Ishikawa (cell line): ENCODE results near the gene IVL.

Experiments
- CEBPB ChIP-seq: IDR thresholded peaks from 2 replicates; pipeline ENCODE4 v1.6.1; 2012
- CREB1 ChIP-seq: IDR thresholded peaks from 2 replicates; pipeline ENCODE4 v1.6.1; 2012; ENCODE audit warnings: low read depth
- EGR1 ChIP-seq: IDR thresholded peaks from 2 replicates; pipeline ENCODE4 v1.6.1; 2012
- EP300 ChIP-seq: IDR thresholded peaks from 2 replicates; pipeline ENCODE4 v1.6.1; 2012; ENCODE audit warnings: borderline replicate concordance
- FOXM1 ChIP-seq: IDR thresholded peaks from 2 replicates; pipeline ENCODE4 v1.6.1; 2012; ENCODE audit warnings: low read depth, borderline replicate concordance
- NFIC ChIP-seq: IDR thresholded peaks from 2 replicates; pipeline ENCODE4 v1.6.1; 2012
- RAD21 ChIP-seq: IDR thresholded peaks from 2 replicates; pipeline ENCODE4 v1.6.1; 2012; ENCODE audit warnings: low read depth
- TAF1 ChIP-seq: IDR thresholded peaks from 2 replicates; pipeline ENCODE4 v1.6.1; 2012; ENCODE audit warnings: low read depth, mild to moderate bottlenecking
- TCF12 ChIP-seq: IDR thresholded peaks from 2 replicates; pipeline ENCODE4 v1.6.1; 2012; ENCODE audit warnings: low read depth
- TEAD4 ChIP-seq: IDR thresholded peaks from 2 replicates; pipeline ENCODE4 v1.6.1; 2012
- YY1 ChIP-seq: IDR thresholded peaks from 2 replicates; pipeline ENCODE4 v1.6.1; 2012; ENCODE audit warnings: low read depth
- ZBTB7A ChIP-seq: IDR thresholded peaks from 2 replicates; pipeline ENCODE4 v1.6.1; 2012; ENCODE audit warnings: low read depth
- TF ChIP-seq, protein P1 (sequence below): IDR thresholded peaks from 2 replicates; pipeline ENCODE4 v1.6.1; 2012; ENCODE audit warnings: low read depth, mild to moderate bottlenecking
- TF ChIP-seq, protein P2 (sequence below): IDR thresholded peaks from 2 replicates; pipeline ENCODE4 v1.6.1; 2012
- TF ChIP-seq, protein P3 (sequence below): IDR thresholded peaks from 2 replicates; pipeline ENCODE4 v1.6.1; 2012

Gene IVL

DNA sequence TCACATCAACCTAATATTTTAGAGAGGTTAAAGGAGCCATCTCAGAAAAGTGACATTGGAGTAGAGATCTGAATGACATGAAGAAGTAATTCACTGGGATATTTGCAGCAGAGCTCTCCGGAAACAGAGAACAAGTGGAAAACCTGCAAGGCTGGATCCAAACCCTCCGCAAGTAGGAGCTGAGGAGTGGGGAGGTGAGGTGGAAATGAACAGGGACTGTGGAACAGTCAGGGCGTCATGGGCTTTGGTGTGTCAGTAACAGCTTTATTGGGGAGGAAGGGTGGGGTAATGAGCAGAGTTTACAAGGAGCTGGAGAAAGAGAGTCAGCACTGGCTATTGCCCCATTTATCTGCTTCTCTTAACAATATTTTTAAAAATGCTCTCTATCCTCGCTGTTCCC lies 9.3 kb upstream of the IVL start:
- TF ChIP-seq FOXM1: no peak
- no peak for TF ChIP-seq EGR1
- TF ChIP-seq, protein P1, sequence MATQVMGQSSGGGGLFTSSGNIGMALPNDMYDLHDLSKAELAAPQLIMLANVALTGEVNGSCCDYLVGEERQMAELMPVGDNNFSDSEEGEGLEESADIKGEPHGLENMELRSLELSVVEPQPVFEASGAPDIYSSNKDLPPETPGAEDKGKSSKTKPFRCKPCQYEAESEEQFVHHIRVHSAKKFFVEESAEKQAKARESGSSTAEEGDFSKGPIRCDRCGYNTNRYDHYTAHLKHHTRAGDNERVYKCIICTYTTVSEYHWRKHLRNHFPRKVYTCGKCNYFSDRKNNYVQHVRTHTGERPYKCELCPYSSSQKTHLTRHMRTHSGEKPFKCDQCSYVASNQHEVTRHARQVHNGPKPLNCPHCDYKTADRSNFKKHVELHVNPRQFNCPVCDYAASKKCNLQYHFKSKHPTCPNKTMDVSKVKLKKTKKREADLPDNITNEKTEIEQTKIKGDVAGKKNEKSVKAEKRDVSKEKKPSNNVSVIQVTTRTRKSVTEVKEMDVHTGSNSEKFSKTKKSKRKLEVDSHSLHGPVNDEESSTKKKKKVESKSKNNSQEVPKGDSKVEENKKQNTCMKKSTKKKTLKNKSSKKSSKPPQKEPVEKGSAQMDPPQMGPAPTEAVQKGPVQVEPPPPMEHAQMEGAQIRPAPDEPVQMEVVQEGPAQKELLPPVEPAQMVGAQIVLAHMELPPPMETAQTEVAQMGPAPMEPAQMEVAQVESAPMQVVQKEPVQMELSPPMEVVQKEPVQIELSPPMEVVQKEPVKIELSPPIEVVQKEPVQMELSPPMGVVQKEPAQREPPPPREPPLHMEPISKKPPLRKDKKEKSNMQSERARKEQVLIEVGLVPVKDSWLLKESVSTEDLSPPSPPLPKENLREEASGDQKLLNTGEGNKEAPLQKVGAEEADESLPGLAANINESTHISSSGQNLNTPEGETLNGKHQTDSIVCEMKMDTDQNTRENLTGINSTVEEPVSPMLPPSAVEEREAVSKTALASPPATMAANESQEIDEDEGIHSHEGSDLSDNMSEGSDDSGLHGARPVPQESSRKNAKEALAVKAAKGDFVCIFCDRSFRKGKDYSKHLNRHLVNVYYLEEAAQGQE: no peak
- TF ChIP-seq TEAD4: no peak
- TF ChIP-seq NFIC: no peak
- TF ChIP-seq TCF12: no peak

DNA sequence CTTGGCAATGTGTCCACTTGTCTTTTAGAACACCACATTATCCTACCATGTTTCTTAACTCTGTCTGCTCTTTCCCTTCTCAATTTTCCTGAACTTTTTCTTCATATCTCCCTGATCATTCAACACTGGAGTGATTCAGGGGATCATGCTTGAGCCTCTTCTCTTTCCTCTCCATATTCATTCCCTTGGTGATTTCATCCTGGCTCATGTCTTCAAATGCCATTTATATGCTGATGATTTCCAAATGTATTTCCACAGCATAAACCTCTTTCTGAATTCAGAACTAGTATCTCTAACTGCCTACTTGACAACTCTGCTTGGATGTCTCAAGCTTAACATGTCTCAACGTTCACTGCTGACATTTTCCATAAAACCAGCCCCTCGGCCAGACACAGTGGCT lies 8.5 kb upstream of the IVL start:
- no peak for TF ChIP-seq EGR1
- no peak for TF ChIP-seq NFIC
- TF ChIP-seq YY1: no peak
- TF ChIP-seq, protein P1: no peak
- TF ChIP-seq, protein P2, sequence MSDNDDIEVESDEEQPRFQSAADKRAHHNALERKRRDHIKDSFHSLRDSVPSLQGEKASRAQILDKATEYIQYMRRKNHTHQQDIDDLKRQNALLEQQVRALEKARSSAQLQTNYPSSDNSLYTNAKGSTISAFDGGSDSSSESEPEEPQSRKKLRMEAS: no peak
- TF ChIP-seq TEAD4: no peak

DNA sequence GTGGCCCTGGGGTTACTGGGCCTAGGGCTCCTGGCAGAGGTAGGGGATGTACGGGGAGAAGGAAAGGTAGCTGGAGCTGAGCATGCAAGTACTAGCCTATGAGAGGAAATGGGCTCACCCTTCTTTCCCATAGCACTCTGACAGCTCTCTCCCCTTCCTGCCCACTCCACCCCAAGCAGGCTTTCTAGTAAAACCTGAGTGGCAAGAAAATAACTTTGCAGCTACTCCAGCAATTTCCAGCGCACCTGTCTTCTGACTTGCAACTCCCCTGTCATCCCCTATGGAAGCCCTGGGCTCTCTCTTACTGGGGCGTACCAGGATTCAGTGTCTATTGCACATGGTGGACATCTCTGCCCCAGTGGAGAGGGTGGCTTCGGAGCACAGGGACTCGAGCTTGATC lies 6.7 kb upstream of the IVL start:
- TF ChIP-seq TCF12 (no peak), CREB1 (no peak), TEAD4 (no peak), RAD21 (no peak), ZBTB7A (no peak), CEBPB (no peak), YY1 (no peak)
- TF ChIP-seq, protein P2: no peak
- TF ChIP-seq, protein P1: no peak

DNA sequence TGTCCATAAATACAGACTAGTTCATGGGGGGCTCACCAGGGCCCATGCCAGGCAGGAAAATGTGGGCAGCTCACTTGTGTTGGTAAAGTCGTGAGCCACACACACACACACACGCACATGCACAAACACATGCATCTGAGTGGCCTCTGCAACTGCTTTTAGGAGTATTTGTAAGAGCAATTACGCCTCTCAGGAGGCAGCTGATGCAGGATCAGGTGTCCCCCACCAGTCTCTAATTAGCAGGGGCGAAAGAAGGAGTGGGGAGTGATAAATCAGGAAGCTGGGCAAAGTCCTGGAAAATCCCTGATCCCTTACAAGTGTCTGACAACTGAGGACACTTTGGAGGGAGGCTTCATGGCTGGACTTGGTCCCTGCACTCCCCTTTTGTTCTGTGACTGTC lies 5.7 kb upstream of the IVL start:
- TF ChIP-seq TCF12: no peak
- TF ChIP-seq RAD21: no peak
- TF ChIP-seq FOXM1: no peak
- no peak for TF ChIP-seq ZBTB7A
- TF ChIP-seq TAF1: no peak
- no peak for TF ChIP-seq YY1
- no peak for TF ChIP-seq TEAD4
- TF ChIP-seq, protein P1: no peak
- TF ChIP-seq CREB1: no peak
- TF ChIP-seq CEBPB: no peak
- TF ChIP-seq EGR1: no peak
- TF ChIP-seq, protein P2: no peak
- no peak for TF ChIP-seq EP300
- TF ChIP-seq NFIC: no peak
- TF ChIP-seq, protein P3, sequence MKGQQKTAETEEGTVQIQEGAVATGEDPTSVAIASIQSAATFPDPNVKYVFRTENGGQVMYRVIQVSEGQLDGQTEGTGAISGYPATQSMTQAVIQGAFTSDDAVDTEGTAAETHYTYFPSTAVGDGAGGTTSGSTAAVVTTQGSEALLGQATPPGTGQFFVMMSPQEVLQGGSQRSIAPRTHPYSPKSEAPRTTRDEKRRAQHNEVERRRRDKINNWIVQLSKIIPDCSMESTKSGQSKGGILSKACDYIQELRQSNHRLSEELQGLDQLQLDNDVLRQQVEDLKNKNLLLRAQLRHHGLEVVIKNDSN: no peak
